ENCODE data around the gene E2F6.

The E2F6 gene

DNA sequence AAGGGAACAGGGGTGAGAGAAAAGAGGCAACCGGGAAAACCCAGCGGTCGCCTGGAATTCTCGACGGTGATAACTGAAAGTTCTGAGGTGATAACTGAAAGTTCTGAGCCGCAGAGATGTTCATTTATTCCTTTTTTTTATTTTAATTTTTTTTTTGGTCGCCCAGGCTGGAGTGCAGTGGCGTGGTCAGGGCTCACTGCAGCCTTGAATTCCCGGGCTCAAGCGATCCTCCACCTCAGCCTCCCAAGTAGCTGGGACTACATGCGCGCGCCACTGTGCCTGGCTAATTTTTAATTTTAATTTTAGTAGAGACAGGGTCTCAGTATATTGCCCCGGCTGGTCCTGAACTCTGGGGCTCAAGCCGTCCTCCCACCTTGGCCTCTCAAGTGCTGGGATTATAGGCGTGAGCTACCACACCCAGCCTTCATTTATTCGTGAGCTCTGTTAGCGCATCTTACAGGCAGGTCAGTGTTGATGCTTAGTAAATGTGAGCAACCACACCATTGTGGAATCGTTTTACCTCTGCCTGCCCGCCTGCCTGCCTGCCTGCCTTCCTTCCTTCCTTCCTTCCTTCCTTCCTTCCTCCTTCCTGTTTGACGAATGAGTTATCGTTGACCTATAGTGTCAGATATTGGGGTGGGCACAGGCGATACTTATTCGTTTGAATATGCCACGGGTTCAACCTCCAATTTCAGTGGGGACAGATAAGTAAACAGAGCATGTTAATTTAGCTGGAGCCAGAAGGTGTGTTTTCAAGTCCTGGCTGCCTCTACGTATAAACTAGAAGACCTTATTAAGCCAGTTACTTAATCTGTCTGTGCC lies 557 bp upstream of the E2F6 start:
- Histone ChIP-seq H3K4me3 (replicated peaks; ENCODE audit: low read depth, low read length) (peak overlapping the region; percentile 64), H3K36me3 (ENCODE audit: control insufficient read depth, insufficient read depth, low read length) (no peaks in the 10 kb centered on the region), H3K27me3 (replicated peaks; ENCODE audit: control insufficient read depth, insufficient read depth, low read length) (no peaks in the 10 kb centered on the region)
- DNase-seq (ENCODE audit: extremely low read depth, insufficient read length), result no peak
- TF ChIP-seq, protein P1, sequence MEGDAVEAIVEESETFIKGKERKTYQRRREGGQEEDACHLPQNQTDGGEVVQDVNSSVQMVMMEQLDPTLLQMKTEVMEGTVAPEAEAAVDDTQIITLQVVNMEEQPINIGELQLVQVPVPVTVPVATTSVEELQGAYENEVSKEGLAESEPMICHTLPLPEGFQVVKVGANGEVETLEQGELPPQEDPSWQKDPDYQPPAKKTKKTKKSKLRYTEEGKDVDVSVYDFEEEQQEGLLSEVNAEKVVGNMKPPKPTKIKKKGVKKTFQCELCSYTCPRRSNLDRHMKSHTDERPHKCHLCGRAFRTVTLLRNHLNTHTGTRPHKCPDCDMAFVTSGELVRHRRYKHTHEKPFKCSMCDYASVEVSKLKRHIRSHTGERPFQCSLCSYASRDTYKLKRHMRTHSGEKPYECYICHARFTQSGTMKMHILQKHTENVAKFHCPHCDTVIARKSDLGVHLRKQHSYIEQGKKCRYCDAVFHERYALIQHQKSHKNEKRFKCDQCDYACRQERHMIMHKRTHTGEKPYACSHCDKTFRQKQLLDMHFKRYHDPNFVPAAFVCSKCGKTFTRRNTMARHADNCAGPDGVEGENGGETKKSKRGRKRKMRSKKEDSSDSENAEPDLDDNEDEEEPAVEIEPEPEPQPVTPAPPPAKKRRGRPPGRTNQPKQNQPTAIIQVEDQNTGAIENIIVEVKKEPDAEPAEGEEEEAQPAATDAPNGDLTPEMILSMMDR (IDR thresholded peaks at IDR 0.05; ENCODE audit: insufficient read depth, low read length, poor library complexity, severe bottlenecking), result no peak

DNA sequence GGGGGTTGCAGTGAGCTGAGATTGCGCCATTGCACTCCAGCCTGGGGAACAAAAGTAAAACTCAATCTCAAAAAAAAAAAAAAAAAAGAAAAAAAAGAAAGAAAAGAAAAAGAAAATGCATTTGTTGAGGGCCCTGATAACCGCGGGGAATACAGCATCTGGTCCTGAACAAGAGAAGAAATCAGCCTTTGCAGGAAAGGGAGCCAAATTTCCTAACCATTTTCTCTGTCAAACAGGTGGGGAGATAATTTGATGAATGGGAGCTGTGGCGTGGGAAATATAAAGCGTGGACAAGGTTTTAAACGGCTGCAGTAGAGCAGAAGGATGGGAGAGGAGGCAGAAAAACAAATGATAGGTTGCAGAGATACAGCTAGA lies 864 bp downstream of the E2F6 start:
- Histone ChIP-seq H3K27me3 (replicated peaks; ENCODE audit: control insufficient read depth, insufficient read depth, low read length) (no peaks in the 10 kb centered on the region), H3K36me3 (ENCODE audit: control insufficient read depth, insufficient read depth, low read length) (no peaks in the 10 kb centered on the region), H3K4me3 (replicated peaks; ENCODE audit: low read depth, low read length) (peak overlapping the region; percentile 64)
- DNase-seq (ENCODE audit: extremely low read depth, insufficient read length), result no peak
- TF ChIP-seq, protein P1 (IDR thresholded peaks at IDR 0.05; ENCODE audit: insufficient read depth, low read length, poor library complexity, severe bottlenecking), result no peak

DNA sequence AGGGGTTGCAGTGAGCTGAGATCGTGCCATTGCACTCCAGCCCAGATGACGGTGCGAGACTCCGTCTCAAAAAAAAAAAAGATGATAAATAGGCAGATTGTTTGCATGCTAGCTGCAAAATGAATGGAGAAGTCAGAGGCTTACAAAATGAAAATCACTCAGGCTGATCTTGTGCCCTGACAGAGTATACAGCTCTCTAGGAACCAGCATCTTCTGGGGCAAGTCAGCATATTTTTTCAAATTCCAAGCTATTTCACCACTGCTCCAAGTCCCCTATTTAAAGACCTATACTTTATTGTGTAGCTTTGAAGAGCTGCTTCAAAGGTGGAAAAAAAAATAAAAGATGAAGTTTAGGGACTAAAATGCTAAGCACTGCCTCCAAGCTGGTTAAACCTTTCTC lies 6.1 kb downstream of the E2F6 start:
- H3K36me3 ChIP-seq (ENCODE audit: control insufficient read depth, insufficient read depth, low read length), result no peaks in the 10 kb centered on the region
- no peak for DNase-seq (ENCODE audit: extremely low read depth, insufficient read length)
- H3K4me3 ChIP-seq (replicated peaks; ENCODE audit: low read depth, low read length), result no peak overlapping the region
- TF ChIP-seq, protein P1 (IDR thresholded peaks at IDR 0.05; ENCODE audit: insufficient read depth, low read length, poor library complexity, severe bottlenecking), result no peak
- no peaks in the 10 kb centered on the region for H3K27me3 ChIP-seq (replicated peaks; ENCODE audit: control insufficient read depth, insufficient read depth, low read length)

DNA sequence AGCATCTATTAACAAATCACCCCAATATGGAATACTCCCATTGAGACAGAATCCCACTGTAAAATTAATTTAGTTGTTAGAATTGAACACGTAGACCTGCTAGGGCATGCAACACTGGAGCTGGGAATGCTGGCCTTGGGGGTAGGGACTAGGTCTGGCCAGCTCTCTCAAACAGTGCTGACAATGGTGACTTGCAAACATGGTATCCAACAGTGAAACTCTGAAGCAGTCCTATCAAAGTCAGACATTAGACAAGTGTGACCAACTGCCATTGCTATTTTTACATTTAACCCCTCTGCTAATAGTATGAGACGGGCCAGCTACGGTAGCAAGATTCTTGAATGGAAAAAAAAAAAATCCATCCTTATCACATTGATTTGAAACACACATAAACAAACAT lies 7.2 kb downstream of the E2F6 start:
- no peak for DNase-seq (ENCODE audit: extremely low read depth, insufficient read length)
- no peaks in the 10 kb centered on the region for H3K27me3 ChIP-seq (replicated peaks; ENCODE audit: control insufficient read depth, insufficient read depth, low read length)
- TF ChIP-seq, protein P1 (IDR thresholded peaks at IDR 0.05; ENCODE audit: insufficient read depth, low read length, poor library complexity, severe bottlenecking), result no peak
- no peaks in the 10 kb centered on the region for H3K36me3 ChIP-seq (ENCODE audit: control insufficient read depth, insufficient read depth, low read length)
- no peak overlapping the region for H3K4me3 ChIP-seq (replicated peaks; ENCODE audit: low read depth, low read length)

DNA sequence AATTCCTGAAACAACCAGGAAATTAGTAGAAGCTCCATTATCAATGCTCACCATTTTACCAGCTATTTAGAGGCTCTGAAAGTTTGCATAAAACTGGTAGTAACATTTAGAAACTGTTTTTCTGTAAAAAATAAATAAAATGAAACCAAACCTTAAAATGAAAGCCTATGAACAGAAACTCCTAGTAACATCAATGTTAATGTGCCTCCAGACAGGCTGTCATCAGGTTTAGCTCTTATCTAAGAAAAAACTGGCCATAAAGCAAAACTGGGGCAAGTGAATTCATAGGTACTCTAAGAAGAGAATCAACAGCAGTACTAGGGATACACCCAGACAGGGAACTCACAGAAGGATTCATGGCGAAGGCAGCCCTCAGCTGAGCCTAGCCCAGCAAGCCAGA lies 8.0 kb downstream of the E2F6 start:
- H3K27me3 ChIP-seq (replicated peaks; ENCODE audit: control insufficient read depth, insufficient read depth, low read length), result no peaks in the 10 kb centered on the region
- TF ChIP-seq, protein P1 (IDR thresholded peaks at IDR 0.05; ENCODE audit: insufficient read depth, low read length, poor library complexity, severe bottlenecking), result no peak
- no peak for DNase-seq (ENCODE audit: extremely low read depth, insufficient read length)
- no peak overlapping the region for H3K4me3 ChIP-seq (replicated peaks; ENCODE audit: low read depth, low read length)
- H3K36me3 ChIP-seq (ENCODE audit: control insufficient read depth, insufficient read depth, low read length), result no peaks in the 10 kb centered on the region

All from GM06990 (cell line).